Common myeloid progenitor, CD34-positive (primary cell): ENCODE results near the gene SENP8.

Experiments
- CTCF ChIA-PET: fragments of 350-600 bp; sonication (Branson Sonifier 250); formaldehyde crosslinking; loops from one replicate; lab custom pipeline; 2021; ENCODE audit warnings: antibody characterized with exemption; lab: Charles Lee
- POLR2A ChIA-PET: fragments of 350-600 bp; sonication (Branson Sonifier 250); formaldehyde crosslinking; loops from one replicate; lab custom pipeline; 2021; ENCODE audit warnings: antibody characterized with exemption; lab: Charles Lee
- DNase-seq, 3 donors: peaks; one replicate each; pipeline versions ENCODE4 v3.0.0 to v3.0.0-alpha.2; 2013
- H3K27ac ChIP-seq, 2 experiments: 1 replicate in 1 of 2; 2 replicates in 1 of 2; pipeline ENCODE4 v1.7.0; 2013; ENCODE audit warnings: inconsistent platforms in 2 of 2, low read length in 2 of 2, mild to moderate bottlenecking in 2 of 2, low read depth in 1 of 2, moderate library complexity in 1 of 2; ENCODE audit not compliant: severe bottlenecking in 2 of 2, insufficient read depth in 1 of 2, poor library complexity in 1 of 2
- H3K27me3 ChIP-seq, 5 experiments: replicated peaks in 2 of 5; 1 replicate in 3 of 5; 2 replicates in 2 of 5; pipeline versions ENCODE4 v1.6.1 to v1.7.0; 2013; ENCODE audit warnings: low read length in 4 of 5, mild to moderate bottlenecking in 2 of 5, moderate library complexity in 2 of 5, inconsistent platforms in 1 of 5; ENCODE audit not compliant: insufficient read depth in 5 of 5, control insufficient read depth in 4 of 5
- H3K36me3 ChIP-seq, 4 experiments: 1 replicate in 2 of 4; 2 replicates in 2 of 4; pipeline versions ENCODE4 v1.6.1 to v1.7.0; 2013; ENCODE audit warnings: low read length in 3 of 4, control low read depth in 1 of 4, mild to moderate bottlenecking in 1 of 4; ENCODE audit not compliant: control insufficient read depth in 4 of 4, insufficient read depth in 4 of 4
- H3K4me1 ChIP-seq, 4 experiments: 1 replicate in 3 of 4; 2 replicates in 1 of 4; pipeline versions ENCODE4 v1.6.1 to v1.7.1; 2013; ENCODE audit warnings: low read length in 3 of 4, mild to moderate bottlenecking in 3 of 4, control low read depth in 1 of 4, inconsistent platforms in 1 of 4, moderate library complexity in 1 of 4; ENCODE audit not compliant: control insufficient read depth in 4 of 4, insufficient read depth in 4 of 4; ENCODE audit errors: control extremely low read depth in 1 of 4
- H3K4me3 ChIP-seq, 7 experiments: 1 replicate in 4 of 7; 2 replicates in 3 of 7; pipeline versions ENCODE4 v1.5.1 to v1.7.0; 2013; ENCODE audit warnings: mild to moderate bottlenecking in 7 of 7, low read length in 6 of 7, moderate library complexity in 6 of 7, inconsistent platforms in 2 of 7, low read depth in 2 of 7, control low read depth in 1 of 7; ENCODE audit not compliant: insufficient read depth in 4 of 7, control insufficient read depth in 1 of 7; ENCODE audit errors: extremely low read depth in 1 of 7
- H3K9me3 ChIP-seq, 5 experiments: 1 replicate in 4 of 5; 2 replicates in 1 of 5; pipeline versions ENCODE4 v1.6.1 to v1.7.1; 2013; ENCODE audit warnings: low read length in 4 of 5, mild to moderate bottlenecking in 2 of 5, inconsistent platforms in 1 of 5, low read depth in 1 of 5, moderate library complexity in 1 of 5; ENCODE audit not compliant: control insufficient read depth in 4 of 5, insufficient read depth in 2 of 5; ENCODE audit errors: control extremely low read depth in 1 of 5
- WGBS: methylation state at CpG from one replicate; pipeline ENCODE4 v1.1.5; 2013; ENCODE audit not compliant: insufficient coverage; 5-methylcytosine and 5-hydroxymethylcytosine counted together

SENP8 gene

DNA sequence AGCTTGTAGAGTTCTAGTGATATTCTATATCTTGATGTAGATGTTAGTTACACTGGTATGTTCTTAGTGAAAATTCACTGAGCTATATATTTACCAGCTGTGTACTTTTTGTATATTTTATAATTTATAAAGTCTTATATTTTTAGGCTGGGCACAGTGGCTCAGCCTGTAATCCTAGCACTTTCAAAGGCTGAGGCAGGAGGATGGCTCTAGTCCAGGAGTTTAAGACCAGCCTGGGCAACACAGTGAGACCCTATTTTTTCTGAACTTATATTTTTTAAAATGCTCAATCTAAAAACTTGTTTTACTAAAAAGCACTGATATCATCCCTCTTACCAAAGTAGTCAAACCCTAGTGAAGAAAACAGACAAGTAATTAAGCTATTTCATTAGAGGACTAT lies 5.4 kb upstream of the SENP8 start:
- H3K4me1 ChIP-seq: peaks cover 5 to 12% (median 8%) of the 10 kb centered on the region in 4 experiments
- no peaks in the 10 kb centered on the region for H3K9me3 ChIP-seq
- ChIA-PET CTCF (interaction anchor here (0.6 kb wide), 1 partner anchor 240 kb away, joined by 3 read pairs; no protein-coding TSS in a partner anchor), POLR2A (no interaction called here)
- H3K27me3 ChIP-seq: no peaks in the 10 kb centered on the region
- H3K36me3 ChIP-seq: no peaks in the 10 kb centered on the region
- no peak overlapping the region for H3K27ac ChIP-seq
- DNase-seq: no peak
- H3K4me3 ChIP-seq: no peak overlapping the region

DNA sequence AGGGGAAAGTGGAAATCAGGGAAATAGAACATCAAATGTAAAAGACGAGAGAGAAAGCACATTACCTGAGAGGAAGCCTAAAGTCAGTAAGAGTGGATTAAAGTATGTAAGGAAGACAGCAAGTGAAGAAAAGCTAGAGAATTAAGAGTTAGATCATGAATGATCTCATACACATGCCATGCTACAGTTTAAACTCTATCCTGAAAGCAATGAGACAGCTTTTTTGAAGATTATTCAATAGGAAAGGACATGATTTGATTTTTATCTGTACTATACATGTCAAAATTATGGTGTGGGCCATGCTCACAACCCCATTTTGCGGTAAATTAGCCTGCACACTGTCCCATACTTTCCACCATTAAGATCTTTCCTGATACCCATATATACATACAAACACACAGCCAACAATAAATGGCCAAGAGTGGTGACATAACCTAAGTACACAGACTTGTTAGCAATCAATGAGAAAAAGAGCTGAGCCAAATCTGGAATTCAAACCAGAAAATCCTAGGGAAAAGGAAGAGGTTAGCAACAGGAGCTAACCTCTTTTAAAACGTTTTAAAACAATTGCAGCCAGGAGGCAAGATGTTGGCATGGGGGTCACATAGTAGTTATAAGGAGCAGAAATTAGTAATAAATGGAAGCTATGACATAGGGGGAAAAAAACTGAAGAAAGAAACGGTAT lies 4.7 kb upstream of the SENP8 start:
- no peak overlapping the region for H3K27ac ChIP-seq
- 100% methylated on average over 3 of the region's 4 CpGs for WGBS
- no peak for DNase-seq
- no peaks in the 10 kb centered on the region for H3K36me3 ChIP-seq
- H3K4me3 ChIP-seq: no peak overlapping the region
- ChIA-PET CTCF (interaction anchor here (0.6 kb wide), 1 partner anchor 241 kb away, joined by 3 read pairs; no protein-coding TSS in a partner anchor), POLR2A (no interaction called here)
- H3K27me3 ChIP-seq: no peaks in the 10 kb centered on the region
- peaks cover 5 to 12% (median 8%) of the 10 kb centered on the region in 4 experiments for H3K4me1 ChIP-seq
- H3K9me3 ChIP-seq: no peaks in the 10 kb centered on the region

DNA sequence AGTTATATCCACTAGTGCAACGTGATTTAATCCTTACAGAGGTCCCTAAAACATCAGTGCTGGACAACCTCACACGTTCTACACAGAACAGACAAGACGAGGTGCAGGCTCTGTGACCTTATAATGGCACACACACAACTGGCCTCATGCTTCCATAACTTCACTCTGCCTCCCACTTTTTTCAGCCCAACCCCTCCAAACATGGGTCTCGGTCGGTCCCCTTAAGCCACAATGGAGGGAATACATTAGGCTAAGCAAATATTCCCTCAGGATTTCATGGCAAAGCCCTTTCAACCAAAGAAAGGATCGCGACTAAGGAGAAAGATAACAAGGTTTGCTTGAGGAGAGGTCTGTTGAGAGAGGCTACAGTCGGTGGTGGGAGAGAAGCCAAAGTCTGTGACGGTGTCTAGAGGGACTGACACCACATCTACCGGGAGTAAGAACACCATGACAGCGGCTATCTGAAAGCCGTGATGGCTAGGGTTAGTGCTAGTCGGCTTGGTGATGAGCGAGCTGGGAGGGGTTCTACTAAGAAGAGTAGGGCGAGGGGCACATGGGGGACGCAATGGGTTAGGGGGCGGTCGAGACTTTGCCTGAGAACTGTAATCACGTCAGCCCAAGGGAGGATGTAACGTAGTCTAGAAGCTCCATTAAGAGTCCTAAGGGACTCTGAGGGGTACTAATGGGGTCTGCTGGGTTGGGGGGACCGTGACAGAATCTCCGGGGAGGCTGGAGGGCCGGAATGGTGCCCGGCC lies 1.3 kb upstream of the SENP8 start:
- peak overlapping the region in 1 of 2 experiments; percentile 97 for H3K27ac ChIP-seq
- DNase-seq: peak in 2 of 3 donors; percentile 63 to 65
- 3% methylated on average over 22 of the region's 24 CpGs for WGBS
- H3K4me1 ChIP-seq: peaks cover 5 to 19% (median 12%) of the 10 kb centered on the region in 4 experiments
- ChIA-PET POLR2A (no interaction called here), CTCF (interaction anchor here (0.6 to 0.7 kb wide), 2 partner anchors 8 to 94 kb away, joined by 3 read pairs; no protein-coding TSS in a partner anchor)
- H3K9me3 ChIP-seq: no peaks in the 10 kb centered on the region
- H3K36me3 ChIP-seq: no peaks in the 10 kb centered on the region
- no peaks in the 10 kb centered on the region for H3K27me3 ChIP-seq
- peak overlapping the region; percentile 88 to 95 (median 92) for H3K4me3 ChIP-seq

DNA sequence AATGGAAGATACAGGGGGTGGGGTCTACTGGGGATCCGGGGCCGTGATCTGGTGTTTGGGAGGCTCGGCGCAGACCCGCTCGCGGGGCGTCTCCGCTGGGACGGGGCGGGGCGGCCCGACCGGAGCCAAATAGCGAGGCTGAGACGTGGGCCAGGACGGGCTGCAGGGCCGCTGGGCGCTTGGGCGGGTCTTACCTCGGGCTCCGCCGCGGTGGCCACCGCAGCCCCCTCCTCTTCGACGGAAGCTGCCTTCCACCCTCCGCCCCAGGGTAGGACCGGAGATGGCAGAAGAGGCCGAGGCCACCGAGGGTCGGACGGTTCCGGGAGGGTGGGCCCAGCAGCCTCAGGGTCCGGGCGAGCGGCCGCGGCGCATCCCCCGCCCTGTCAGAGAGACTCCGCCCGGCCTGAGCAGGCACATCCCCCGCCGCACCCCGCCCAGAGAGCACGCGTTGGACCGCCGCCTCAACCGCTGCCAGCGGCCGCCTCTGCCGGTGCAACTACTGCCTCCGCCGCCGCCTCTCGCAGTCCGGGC lies 652 bp upstream of the SENP8 start:
- under 1% methylated on average over 57 of the region's 59 CpGs for WGBS

DNA sequence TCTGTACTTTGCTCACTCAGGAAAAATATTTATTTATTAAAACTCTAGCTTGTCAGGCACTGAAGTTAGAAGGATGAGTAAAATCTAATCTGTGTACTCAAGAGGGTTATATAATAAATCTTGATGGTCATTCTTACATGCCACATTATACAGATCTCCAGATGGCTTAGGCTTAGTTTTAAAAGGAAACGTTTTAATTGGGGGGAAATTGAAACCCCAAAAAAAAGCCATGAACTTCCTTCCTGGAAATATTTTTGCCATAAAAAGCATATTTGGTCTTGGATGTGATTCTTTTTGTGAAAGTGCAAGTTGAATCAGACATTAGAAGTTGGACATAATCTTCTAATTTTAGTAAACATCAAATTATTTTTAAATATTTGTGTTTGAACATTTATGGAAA lies 6.0 kb downstream of the SENP8 start:
- DNase-seq: no peak
- no peaks in the 10 kb centered on the region for H3K36me3 ChIP-seq
- no CpG with 5 or more reads among the region's 1 CpG for WGBS
- no peak overlapping the region for H3K27ac ChIP-seq
- CTCF ChIA-PET: no interaction called here
- H3K9me3 ChIP-seq: no peaks in the 10 kb centered on the region
- no peaks in the 10 kb centered on the region for H3K27me3 ChIP-seq
- POLR2A ChIA-PET: no interaction called here
- H3K4me1 ChIP-seq: peaks cover 0 to 3% (median under 1%) of the 10 kb centered on the region in 4 experiments
- H3K4me3 ChIP-seq: no peak overlapping the region

More for the DNA sequence above, 652 bp upstream of the SENP8 start:
- Histone ChIP-seq H3K27me3 (no peaks in the 10 kb centered on the region), H3K4me1 (peaks cover 5 to 19% (median 12%) of the 10 kb centered on the region in 4 experiments), H3K4me3 (peak overlapping the region; percentile 88 to 95 (median 92)), H3K9me3 (no peaks in the 10 kb centered on the region), H3K27ac (peak overlapping the region in 1 of 2 experiments; percentile 97), H3K36me3 (no peaks in the 10 kb centered on the region)
- POLR2A ChIA-PET: no interaction called here
- DNase-seq: peak; percentile 77 to 88 (median 86)
- CTCF ChIA-PET: interaction anchor here (0.6 to 0.9 kb wide), 3 partner anchors 9 to 95 kb away, joined by 3 read pairs; no protein-coding TSS in a partner anchor

DNA sequence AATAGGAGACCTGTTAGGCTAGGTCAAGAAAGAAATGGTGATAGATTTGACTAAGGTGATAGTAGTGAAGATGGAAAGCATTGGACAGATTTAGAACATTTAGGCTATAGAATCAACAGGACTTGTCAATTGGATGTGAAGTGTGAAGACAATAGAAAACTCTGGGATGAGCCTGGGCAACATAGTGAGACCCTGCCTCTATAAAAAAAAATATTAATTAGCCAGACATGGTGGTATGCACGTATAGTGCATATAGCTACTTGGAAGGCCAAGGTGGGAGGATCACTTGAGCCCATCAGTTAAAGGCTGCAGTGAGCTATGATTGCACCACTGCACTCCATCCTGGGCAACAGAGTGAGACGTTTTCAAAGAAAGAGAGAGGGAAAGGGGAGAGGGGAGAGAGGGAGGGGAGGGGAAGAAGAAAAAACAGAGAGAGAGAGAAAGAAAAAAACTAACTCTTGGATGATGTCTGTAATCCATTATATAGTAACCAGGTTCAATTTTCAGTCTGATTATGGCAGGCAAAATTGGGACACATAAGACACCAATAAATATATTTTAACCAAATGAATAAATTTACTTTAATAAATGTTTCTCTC lies 9.6 kb downstream of the SENP8 start:
- ChIA-PET POLR2A (no interaction called here), CTCF (no interaction called here)
- H3K27me3 ChIP-seq: no peaks in the 10 kb centered on the region
- 100% methylated on average over 2 of the region's 2 CpGs for WGBS
- no peaks in the 10 kb centered on the region for H3K9me3 ChIP-seq
- DNase-seq: no peak
- peaks cover 0 to 2% (median 0%) of the 10 kb centered on the region in 4 experiments for H3K4me1 ChIP-seq
- no peak overlapping the region for H3K27ac ChIP-seq
- H3K4me3 ChIP-seq: no peak overlapping the region
- no peaks in the 10 kb centered on the region for H3K36me3 ChIP-seq
